ENCODE data around the gene AIMP2.
"Not testable (repeated sequence)": the region's sequence is repeated elsewhere in the genome, so short reads cannot be mapped to it uniquely, and the experiment has no call there.

Gene AIMP2

GRCh38 chr7:6026820-6027311 is 17.8 kb downstream of the AIMP2 start:
- DNase-seq = no peak

GRCh38 chr7:6027806-6028365 is 18.8 kb downstream of the AIMP2 start:
- no peak for DNase-seq

GRCh38 chr7:6028563-6028962 is 19.5 kb downstream of the AIMP2 start:
- no peak for DNase-seq

GRCh38 chr7:6030988-6031387 is 21.9 kb downstream of the AIMP2 start, which contains the start of gene ANKRD61:
TSS of gene ANKRD61 (plus strand) at chr7:6031376. CDS start at chr7:6031376, 0 bp downstream.
- no peak for DNase-seq

- DNase-seq = no peak
These were observed 22.5 kb downstream of the AIMP2 start for GRCh38 chr7:6031567-6031966.

GRCh38 chr7:6032167-6032566 is 23.1 kb downstream of the AIMP2 start:
- DNase-seq = no peak

GRCh38 chr7:6032641-6033040 is 23.6 kb downstream of the AIMP2 start:
- DNase-seq = no peak

- no peak for DNase-seq
These were observed 26.1 kb downstream of the AIMP2 start for GRCh38 chr7:6035165-6035564.

GRCh38 chr7:6035686-6036085 is 26.6 kb downstream of the AIMP2 start:
- DNase-seq = no peak

GRCh38 chr7:6049780-6050179 is 40.7 kb downstream of the AIMP2 start:
- no peak for DNase-seq

GRCh38 chr7:6051185-6051584 is 42.1 kb downstream of the AIMP2 start:
- not testable (repeated sequence) for DNase-seq

- DNase-seq = no peak
These were observed 47.5 kb downstream of the AIMP2 start for GRCh38 chr7:6056616-6057015.

- no peak for DNase-seq
These were observed 48.5 kb downstream of the AIMP2 start for GRCh38 chr7:6057316-6058129.

- DNase-seq = not testable (repeated sequence)
These were observed 50.9 kb downstream of the AIMP2 start for GRCh38 chr7:6059941-6060340.

GRCh38 chr7:6071406-6071805 is 62.3 kb downstream of the AIMP2 start:
- DNase-seq = no peak

Data from CD4-positive, alpha-beta T cell treated with Interleukin-17A for 4 hours (primary cell).